ENCODE measurements around the gene MAN1A1.

- TF ChIP-seq POLR2AphosphoS5 (IDR thresholded peaks at IDR 0.05; ENCODE audit: low read depth) = no peak
- no peak for TF ChIP-seq CTCF (IDR thresholded peaks at IDR 0.05; ENCODE audit: insufficient read depth, low read length)
- no peak for TF ChIP-seq REST (IDR thresholded peaks at IDR 0.05; ENCODE audit: insufficient replicate concordance, low read depth)
Measured at GRCh38 chr6:119174879-119175817, 174.4 kb downstream of the MAN1A1 start.

Data from HL-60 (cell line).